Osteocyte (in vitro differentiated cells): ENCODE results near the gene SKIDA1. TPM values are rescaled to one million over a fixed set of nuclear protein-coding genes. Genes with fewer than 3 reads are reported as not detected.

Experiments used
- DNase-seq: peaks from one replicate; pipeline ENCODE4 v3.0.0; 2021; ENCODE audit warnings: mixed read lengths; ENCODE audit not compliant: unreplicated experiment; ENCODE audit errors: extremely low spot score
- H3K27ac Mint-ChIP-seq: one replicate; pipeline ENCODE4 v1.8.0; 2021; ENCODE audit warnings: mild to moderate bottlenecking, mixed read lengths; ENCODE audit not compliant: unreplicated experiment
- H3K27me3 Mint-ChIP-seq: one replicate; pipeline ENCODE4 v1.8.0; 2021; ENCODE audit warnings: mixed read lengths; ENCODE audit not compliant: unreplicated experiment
- H3K36me3 Mint-ChIP-seq: one replicate; pipeline ENCODE4 v1.8.0; 2021; ENCODE audit warnings: mixed read lengths; ENCODE audit not compliant: unreplicated experiment
- H3K4me1 Mint-ChIP-seq: one replicate; pipeline ENCODE4 v1.8.0; 2021; ENCODE audit warnings: mixed read lengths; ENCODE audit not compliant: unreplicated experiment
- H3K4me3 Mint-ChIP-seq: one replicate; pipeline ENCODE4 v1.8.0; 2021; ENCODE audit warnings: mild to moderate bottlenecking, moderate library complexity, mixed read lengths; ENCODE audit not compliant: unreplicated experiment
- H3K9me3 Mint-ChIP-seq: one replicate; pipeline ENCODE4 v1.8.0; 2021; ENCODE audit warnings: mixed read lengths; ENCODE audit not compliant: unreplicated experiment
- total RNA-seq: library from RNA; stranded (reverse); gene quantifications from 2 replicates; pipeline ENCODE4 v1.2.1, GENCODE V29; 2021
- TF ChIP-seq, protein P1 (sequence below): fragments of 200-600 bp; sonication (generic); IDR thresholded peaks from 2 replicates; pipeline ENCODE4 v1.5.0; 2021; ENCODE audit warnings: antibody characterized with exemption, mild to moderate bottlenecking, moderate library complexity

The SKIDA1 gene
- total RNA-seq, 1 donor from 2014 or later, result 4.9 TPM

- Mint-ChIP-seq H3K27ac (peak overlapping the region; percentile 81), H3K9me3 (no peaks in the 10 kb centered on the region), H3K4me3 (peak overlapping the region; percentile 81), H3K36me3 (peaks cover 8% of the 10 kb centered on the region), H3K4me1 (peaks cover 35% of the 10 kb centered on the region), H3K27me3 (no peaks in the 10 kb centered on the region)
- TF ChIP-seq, protein P1, sequence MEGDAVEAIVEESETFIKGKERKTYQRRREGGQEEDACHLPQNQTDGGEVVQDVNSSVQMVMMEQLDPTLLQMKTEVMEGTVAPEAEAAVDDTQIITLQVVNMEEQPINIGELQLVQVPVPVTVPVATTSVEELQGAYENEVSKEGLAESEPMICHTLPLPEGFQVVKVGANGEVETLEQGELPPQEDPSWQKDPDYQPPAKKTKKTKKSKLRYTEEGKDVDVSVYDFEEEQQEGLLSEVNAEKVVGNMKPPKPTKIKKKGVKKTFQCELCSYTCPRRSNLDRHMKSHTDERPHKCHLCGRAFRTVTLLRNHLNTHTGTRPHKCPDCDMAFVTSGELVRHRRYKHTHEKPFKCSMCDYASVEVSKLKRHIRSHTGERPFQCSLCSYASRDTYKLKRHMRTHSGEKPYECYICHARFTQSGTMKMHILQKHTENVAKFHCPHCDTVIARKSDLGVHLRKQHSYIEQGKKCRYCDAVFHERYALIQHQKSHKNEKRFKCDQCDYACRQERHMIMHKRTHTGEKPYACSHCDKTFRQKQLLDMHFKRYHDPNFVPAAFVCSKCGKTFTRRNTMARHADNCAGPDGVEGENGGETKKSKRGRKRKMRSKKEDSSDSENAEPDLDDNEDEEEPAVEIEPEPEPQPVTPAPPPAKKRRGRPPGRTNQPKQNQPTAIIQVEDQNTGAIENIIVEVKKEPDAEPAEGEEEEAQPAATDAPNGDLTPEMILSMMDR, result peak; percentile 13
- DNase-seq, result peak; percentile 86
Measured at GRCh38 chr10:21534604-21535493, 9.4 kb upstream of the SKIDA1 start.

GRCh38 chr10:21534280-21534586, 8.8 kb upstream of the SKIDA1 start:
- H3K27ac Mint-ChIP-seq, result peak overlapping the region; percentile 77
- no peaks in the 10 kb centered on the region for H3K27me3 Mint-ChIP-seq
- no peaks in the 10 kb centered on the region for H3K9me3 Mint-ChIP-seq
- peak overlapping the region; percentile 78 for H3K4me3 Mint-ChIP-seq
- peaks cover 4% of the 10 kb centered on the region for H3K36me3 Mint-ChIP-seq
- peaks cover 40% of the 10 kb centered on the region for H3K4me1 Mint-ChIP-seq
- no peak for DNase-seq
- TF ChIP-seq, protein P1, result no peak

DNA sequence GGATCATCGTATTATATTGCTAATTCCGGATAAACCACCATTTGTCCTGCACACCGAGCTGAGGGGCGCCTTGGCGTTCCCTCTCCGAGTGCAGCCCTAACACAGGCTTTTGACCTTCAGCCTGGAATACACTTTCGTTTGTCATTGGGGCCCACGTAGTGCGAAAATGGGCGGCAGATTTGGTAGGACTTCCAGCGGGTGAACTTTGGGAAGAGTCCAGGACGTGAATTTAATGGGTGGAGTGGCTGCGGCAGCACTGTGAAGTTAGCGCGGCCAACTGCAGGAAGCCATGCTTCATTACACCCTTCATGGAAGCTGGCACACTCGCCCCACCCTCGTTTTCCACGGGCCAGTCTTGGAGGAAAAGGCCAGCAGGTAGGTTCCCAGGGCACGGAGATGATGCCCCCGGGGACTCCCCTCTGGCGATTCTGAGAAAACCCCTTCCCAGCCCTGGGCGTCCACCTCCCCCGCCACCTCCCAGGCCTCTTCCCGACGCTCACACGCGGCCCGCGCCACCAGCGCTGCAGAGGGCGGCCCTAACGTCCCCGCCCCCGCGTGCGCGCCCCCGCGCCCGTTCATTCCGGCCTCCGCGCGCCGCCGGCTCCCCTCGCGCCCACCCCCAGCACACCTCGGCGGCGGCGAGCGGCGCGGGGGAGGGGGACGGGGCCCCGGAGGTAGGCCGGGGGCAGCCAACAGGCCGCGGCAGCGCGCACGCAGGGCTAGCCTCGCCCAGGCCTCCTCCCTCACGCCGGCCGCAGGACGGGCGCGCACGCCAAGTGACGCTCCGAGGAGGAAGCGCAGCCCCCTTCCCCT, 8.2 kb upstream of the SKIDA1 start, which contains the start of gene MLLT10:
MLLT10 (plus strand) TSS at position 766 of the 813 bp plus-strand sequence. CDS start 413 bp downstream, outside the sequence.
- Mint-ChIP-seq H3K27me3 (no peaks in the 10 kb centered on the region), H3K27ac (peak within 1 kb of the TSS; percentile 99), H3K9me3 (no peaks in the 10 kb centered on the region), H3K4me3 (peak within 1 kb of the TSS; percentile 88), H3K36me3 (peaks cover 4% of the 10 kb centered on the region), H3K4me1 (peaks cover 45% of the 10 kb centered on the region)
- TF ChIP-seq, protein P1, result peak; percentile 35
- DNase-seq, result peak; percentile 99

DNA sequence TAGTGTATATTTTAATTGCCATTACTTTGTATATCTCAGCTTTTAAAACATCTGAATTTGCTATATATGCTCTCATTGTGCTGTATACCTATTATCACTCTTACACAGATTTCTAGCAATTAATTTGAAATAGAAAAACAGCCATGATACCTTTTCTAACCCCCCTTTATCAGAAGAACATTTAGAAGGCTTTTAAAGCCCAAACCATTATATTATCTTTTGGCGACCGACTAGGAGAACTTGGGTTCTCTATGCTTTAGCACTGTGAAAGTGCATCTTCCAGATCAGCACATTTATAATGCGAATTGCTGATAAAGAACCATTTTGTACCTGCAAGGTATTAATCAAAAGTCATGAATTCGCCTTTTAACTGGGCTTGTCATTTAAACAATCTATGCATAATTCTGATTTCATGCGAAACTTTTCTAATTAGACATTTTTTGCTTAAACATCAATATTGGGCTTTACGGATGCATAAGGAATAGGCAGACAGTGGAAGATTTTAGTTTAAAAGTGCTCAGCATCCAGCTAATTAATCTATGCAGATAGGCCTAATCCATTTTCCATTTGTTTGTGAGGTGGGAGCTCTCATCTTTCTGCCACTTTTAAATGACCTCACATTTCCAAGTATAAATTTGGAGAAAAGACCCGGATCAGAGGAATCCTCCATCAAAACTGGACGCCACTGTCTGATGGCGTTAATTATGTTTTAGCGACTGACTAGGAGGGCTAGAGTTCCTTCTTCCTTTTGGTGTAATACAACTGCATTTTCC, 7.4 kb upstream of the SKIDA1 start:
- Mint-ChIP-seq H3K27me3 (no peaks in the 10 kb centered on the region), H3K36me3 (no peaks in the 10 kb centered on the region), H3K4me1 (peaks cover 48% of the 10 kb centered on the region), H3K27ac (peak overlapping the region; percentile 99), H3K9me3 (no peaks in the 10 kb centered on the region), H3K4me3 (peak overlapping the region; percentile 88)
- TF ChIP-seq, protein P1, result no peak
- no peak for DNase-seq
